Nephron progenitor cell (in vitro differentiated cells): ENCODE data around the gene TBL1XR1.

Source experiments
- DNase-seq: peaks from one replicate; pipeline ENCODE4 v3.0.0; 2021
- H3K27ac Mint-ChIP-seq: 2 replicates; pipeline ENCODE4 v1.8.0; 2021; ENCODE audit warnings: mild to moderate bottlenecking, moderate library complexity, mixed read lengths
- H3K27me3 Mint-ChIP-seq: 2 replicates; pipeline ENCODE4 v1.8.0; 2021; ENCODE audit warnings: mild to moderate bottlenecking, low read depth, mixed read lengths; ENCODE audit not compliant: poor library complexity
- H3K36me3 Mint-ChIP-seq: 2 replicates; pipeline ENCODE4 v1.8.0; 2021; ENCODE audit warnings: low read depth, mixed read lengths
- H3K4me1 Mint-ChIP-seq: 2 replicates; pipeline ENCODE4 v1.8.0; 2021; ENCODE audit warnings: mixed read lengths
- H3K4me3 Mint-ChIP-seq: 2 replicates; pipeline ENCODE4 v1.8.0; 2021; ENCODE audit warnings: mild to moderate bottlenecking, moderate library complexity, mixed read lengths
- H3K9me3 Mint-ChIP-seq: 2 replicates; pipeline ENCODE4 v1.8.0; 2021; ENCODE audit warnings: mild to moderate bottlenecking, moderate library complexity, mixed read lengths
- TF ChIP-seq, protein P1 (sequence below): fragments of 200-600 bp; sonication (generic); IDR thresholded peaks from 2 replicates; pipeline ENCODE4 v1.5.0; 2021; ENCODE audit warnings: antibody characterized with exemption

Gene TBL1XR1

DNA sequence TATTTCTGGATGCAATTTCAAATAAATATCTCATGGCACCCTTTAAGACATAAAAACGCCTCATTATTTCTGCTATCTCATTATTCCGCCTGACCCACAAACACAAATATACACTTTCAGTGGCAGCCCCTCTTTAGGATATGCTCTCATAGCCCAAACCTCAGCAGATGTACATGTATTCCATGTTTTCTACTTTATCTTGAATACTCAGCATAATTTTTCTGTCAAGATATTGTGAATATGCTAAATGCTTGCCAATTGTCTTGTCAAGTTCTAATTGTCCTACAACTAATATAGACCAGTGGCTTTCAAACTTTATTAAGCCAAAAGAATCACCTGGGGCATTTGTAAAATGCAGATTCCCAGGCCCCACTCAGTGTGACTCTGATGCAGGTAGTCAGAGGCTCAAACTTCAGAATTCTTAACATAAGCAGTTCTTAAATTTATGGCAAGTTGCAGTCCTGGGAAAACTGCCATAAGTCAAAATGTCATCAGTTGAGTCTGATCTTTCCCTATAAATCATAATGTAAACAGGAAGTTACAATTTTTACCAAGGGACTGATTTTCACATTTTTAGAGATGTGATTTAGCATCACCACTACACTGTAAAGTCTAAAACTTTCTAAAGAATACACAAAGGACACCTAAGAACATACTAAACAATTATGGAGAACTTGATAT, 135.1 kb downstream of the TBL1XR1 start:
- H3K27ac Mint-ChIP-seq = no peak overlapping the region
- H3K4me3 Mint-ChIP-seq = no peak overlapping the region
- DNase-seq = no peak
- TF ChIP-seq, protein P1, sequence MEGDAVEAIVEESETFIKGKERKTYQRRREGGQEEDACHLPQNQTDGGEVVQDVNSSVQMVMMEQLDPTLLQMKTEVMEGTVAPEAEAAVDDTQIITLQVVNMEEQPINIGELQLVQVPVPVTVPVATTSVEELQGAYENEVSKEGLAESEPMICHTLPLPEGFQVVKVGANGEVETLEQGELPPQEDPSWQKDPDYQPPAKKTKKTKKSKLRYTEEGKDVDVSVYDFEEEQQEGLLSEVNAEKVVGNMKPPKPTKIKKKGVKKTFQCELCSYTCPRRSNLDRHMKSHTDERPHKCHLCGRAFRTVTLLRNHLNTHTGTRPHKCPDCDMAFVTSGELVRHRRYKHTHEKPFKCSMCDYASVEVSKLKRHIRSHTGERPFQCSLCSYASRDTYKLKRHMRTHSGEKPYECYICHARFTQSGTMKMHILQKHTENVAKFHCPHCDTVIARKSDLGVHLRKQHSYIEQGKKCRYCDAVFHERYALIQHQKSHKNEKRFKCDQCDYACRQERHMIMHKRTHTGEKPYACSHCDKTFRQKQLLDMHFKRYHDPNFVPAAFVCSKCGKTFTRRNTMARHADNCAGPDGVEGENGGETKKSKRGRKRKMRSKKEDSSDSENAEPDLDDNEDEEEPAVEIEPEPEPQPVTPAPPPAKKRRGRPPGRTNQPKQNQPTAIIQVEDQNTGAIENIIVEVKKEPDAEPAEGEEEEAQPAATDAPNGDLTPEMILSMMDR = no peak
- peaks cover 2% of the 10 kb centered on the region for H3K27me3 Mint-ChIP-seq
- H3K9me3 Mint-ChIP-seq = no peaks in the 10 kb centered on the region
- peaks cover 38% of the 10 kb centered on the region for H3K36me3 Mint-ChIP-seq
- H3K4me1 Mint-ChIP-seq = peaks cover 22% of the 10 kb centered on the region

DNA sequence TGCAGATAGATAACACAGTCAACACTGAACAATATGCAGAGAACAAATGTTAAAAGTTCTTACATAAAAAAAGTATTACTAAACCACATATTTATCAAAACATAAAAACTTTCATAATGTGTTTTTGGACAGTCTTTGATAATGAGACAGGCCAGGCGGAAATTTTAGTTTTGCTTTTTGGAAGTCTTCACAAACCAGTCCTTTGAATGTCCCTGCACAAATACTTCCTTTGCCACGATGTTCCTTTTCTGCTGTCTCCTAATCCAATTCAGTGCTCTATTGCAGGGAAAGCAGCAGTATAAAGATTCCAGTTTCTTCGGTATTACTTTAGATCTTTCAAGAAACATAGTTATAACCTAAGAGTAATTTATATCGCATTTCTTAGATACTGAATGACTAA, 135.9 kb downstream of the TBL1XR1 start:
- Mint-ChIP-seq H3K27ac (no peak overlapping the region), H3K4me3 (no peak overlapping the region), H3K4me1 (peaks cover 18% of the 10 kb centered on the region), H3K27me3 (peaks cover 2% of the 10 kb centered on the region), H3K36me3 (peaks cover 38% of the 10 kb centered on the region), H3K9me3 (no peaks in the 10 kb centered on the region)
- TF ChIP-seq, protein P1 = no peak
- DNase-seq = no peak

DNA sequence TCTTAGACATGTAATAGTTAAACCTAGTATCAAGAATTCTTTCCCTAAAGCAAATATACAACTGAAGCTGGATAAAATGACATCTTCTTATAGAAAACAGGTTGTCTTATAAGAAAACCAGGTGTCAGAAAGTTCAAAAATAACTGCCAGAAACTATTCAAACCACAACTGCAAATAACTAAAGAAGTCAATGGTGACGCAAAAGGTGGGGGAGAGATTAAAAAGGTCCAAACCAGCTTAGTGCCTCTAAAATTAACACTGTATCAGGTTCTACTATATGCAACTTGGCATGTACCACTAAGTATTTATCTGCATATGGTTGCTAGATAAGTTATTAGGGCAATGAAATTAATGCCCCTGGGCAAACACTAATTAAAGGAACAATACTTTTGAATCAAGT, 136.8 kb downstream of the TBL1XR1 start:
- Mint-ChIP-seq H3K9me3 (no peaks in the 10 kb centered on the region), H3K27ac (no peak overlapping the region), H3K27me3 (no peaks in the 10 kb centered on the region)

DNA sequence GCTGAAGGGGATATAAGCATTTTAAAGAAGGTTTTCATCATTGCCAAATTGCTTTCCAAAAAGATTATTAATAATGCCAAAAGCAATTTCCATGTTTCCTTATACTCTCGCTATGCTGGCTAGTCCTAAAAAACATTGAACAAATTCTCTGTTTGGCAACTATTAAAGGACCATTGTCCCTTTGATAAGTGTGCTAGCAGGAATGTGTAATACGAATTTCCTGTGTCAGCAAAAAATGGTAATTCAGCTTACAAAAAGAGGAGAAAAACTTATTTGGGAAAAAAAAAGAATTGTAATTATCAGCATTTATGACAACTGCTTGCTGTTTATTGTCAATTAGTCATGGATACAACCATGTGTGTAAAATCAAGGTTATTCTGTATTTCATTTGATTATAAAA, 138.6 kb downstream of the TBL1XR1 start:
- peaks cover 15% of the 10 kb centered on the region for H3K4me1 Mint-ChIP-seq
- H3K4me3 Mint-ChIP-seq = no peak overlapping the region
- H3K36me3 Mint-ChIP-seq = peaks cover 32% of the 10 kb centered on the region
- H3K27ac Mint-ChIP-seq = no peak overlapping the region
- no peaks in the 10 kb centered on the region for H3K9me3 Mint-ChIP-seq
- TF ChIP-seq, protein P1 = no peak
- DNase-seq = no peak
- H3K27me3 Mint-ChIP-seq = no peaks in the 10 kb centered on the region

More for the DNA sequence above, 136.8 kb downstream of the TBL1XR1 start:
- H3K4me1 Mint-ChIP-seq = peaks cover 18% of the 10 kb centered on the region
- peaks cover 38% of the 10 kb centered on the region for H3K36me3 Mint-ChIP-seq
- TF ChIP-seq, protein P1 = no peak
- DNase-seq = no peak
- no peak overlapping the region for H3K4me3 Mint-ChIP-seq

DNA sequence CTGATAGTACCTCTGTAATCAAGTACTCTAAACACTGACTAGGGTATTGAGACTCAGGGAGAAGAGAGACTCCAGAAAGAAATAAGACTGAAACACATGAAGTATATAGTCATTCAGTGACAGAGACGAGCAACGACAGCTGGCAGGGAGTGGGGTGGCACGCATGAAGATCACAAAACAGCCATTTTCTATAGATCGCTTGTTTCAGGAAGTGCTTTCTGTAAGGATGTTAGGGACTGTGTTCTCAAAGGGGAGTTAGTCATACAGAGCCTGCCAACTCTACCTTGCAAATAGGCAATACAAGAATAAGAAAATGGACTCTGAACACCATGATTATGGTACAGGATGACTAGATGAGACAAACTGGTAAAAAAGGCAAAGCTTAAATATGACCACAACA, 139.5 kb downstream of the TBL1XR1 start:
- TF ChIP-seq, protein P1 = no peak
- Mint-ChIP-seq H3K36me3 (peaks cover 30% of the 10 kb centered on the region), H3K4me3 (no peak overlapping the region), H3K4me1 (peaks cover 9% of the 10 kb centered on the region), H3K9me3 (no peaks in the 10 kb centered on the region), H3K27me3 (no peaks in the 10 kb centered on the region), H3K27ac (no peak overlapping the region)
- DNase-seq = no peak

DNA sequence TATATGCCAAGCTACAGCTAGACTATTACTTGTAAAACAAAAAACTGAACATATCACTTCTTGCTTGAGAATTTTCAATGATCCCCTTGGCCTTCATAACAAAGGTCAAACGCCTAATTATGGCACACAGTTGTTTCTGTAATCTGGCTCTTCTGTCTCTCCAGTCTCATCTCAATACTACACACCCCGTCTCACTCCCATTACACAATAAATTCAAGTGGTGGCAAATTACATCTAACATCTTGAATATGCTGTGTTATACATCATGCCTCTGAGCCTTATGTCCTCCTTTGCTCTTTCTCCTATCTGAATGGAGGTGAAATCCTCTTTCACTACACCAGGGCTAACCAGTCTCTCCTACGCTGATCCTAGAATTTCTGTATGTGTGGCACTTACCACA, 140.4 kb downstream of the TBL1XR1 start:
- no peaks in the 10 kb centered on the region for H3K9me3 Mint-ChIP-seq
- peaks cover 9% of the 10 kb centered on the region for H3K4me1 Mint-ChIP-seq
- no peak overlapping the region for H3K27ac Mint-ChIP-seq
- no peak overlapping the region for H3K4me3 Mint-ChIP-seq
- TF ChIP-seq, protein P1 = no peak
- no peak for DNase-seq
- peaks cover 22% of the 10 kb centered on the region for H3K36me3 Mint-ChIP-seq
- H3K27me3 Mint-ChIP-seq = no peaks in the 10 kb centered on the region
